Thyroid gland (tissue), 4 donors: ENCODE results near the gene RAB3GAP1.

Experiments used
- CTCF ChIP-seq, 6 experiments: fragments of 200-600 bp in 3 of 6; fragments of 450-650 bp in 3 of 6; sonication (generic) in 3 of 6; IDR thresholded peaks; one replicate each; pipeline ENCODE4 v1.5.1; 2016 to 2019; ENCODE audit warnings: antibody characterized with exemption in 6 of 6, mild to moderate bottlenecking in 2 of 6, inconsistent platforms in 1 of 6, moderate library complexity in 1 of 6
- POLR2A ChIP-seq, 2 donors: fragments of 450-650 bp; IDR thresholded peaks; one replicate each; pipeline ENCODE4 v1.6.1; 2017; ENCODE audit warnings: antibody characterized with exemption in 2 of 2, mild to moderate bottlenecking in 2 of 2, moderate library complexity in 1 of 2

- TF ChIP-seq CTCF (IDR thresholded peaks at IDR 0.05) (no peak), POLR2A (IDR thresholded peaks at IDR 0.05) (no peak)
Measured at GRCh38 chr2:135157856-135158255, 105.8 kb downstream of the RAB3GAP1 start.
